Fibroblast of villous mesenchyme (primary cell): ENCODE results near the gene WNT4. TPM values are rescaled to one million over a fixed set of nuclear protein-coding genes. Genes with fewer than 3 reads are reported as not detected.

Experiments used
- DNase-seq: peaks from one replicate; pipeline ENCODE4 v3.0.0-alpha.2; 2010; ENCODE audit warnings: low read depth
- H3K4me3 ChIP-seq: 2 replicates; pipeline ENCODE4 v1.5.1; 2011; ENCODE audit warnings: low read depth, mild to moderate bottlenecking, low read length
- total RNA-seq: library from RNA; depleted of rRNA; stranded (reverse); fragments of >200 nt; gene quantifications from 2 replicates; pipeline ENCODE4 v1.2.3, GENCODE V29; 2012
- TF ChIP-seq, protein P1 (sequence below): IDR thresholded peaks from 2 replicates; pipeline ENCODE4 v1.5.1; 2012; ENCODE audit warnings: low read depth, mild to moderate bottlenecking, low read length; ENCODE audit not compliant: insufficient read depth

WNT4 gene
- total RNA-seq, 1 donor, result 0.43 TPM

- DNase-seq, result no peak
- H3K4me3 ChIP-seq, result no peak overlapping the region
- TF ChIP-seq, protein P1, sequence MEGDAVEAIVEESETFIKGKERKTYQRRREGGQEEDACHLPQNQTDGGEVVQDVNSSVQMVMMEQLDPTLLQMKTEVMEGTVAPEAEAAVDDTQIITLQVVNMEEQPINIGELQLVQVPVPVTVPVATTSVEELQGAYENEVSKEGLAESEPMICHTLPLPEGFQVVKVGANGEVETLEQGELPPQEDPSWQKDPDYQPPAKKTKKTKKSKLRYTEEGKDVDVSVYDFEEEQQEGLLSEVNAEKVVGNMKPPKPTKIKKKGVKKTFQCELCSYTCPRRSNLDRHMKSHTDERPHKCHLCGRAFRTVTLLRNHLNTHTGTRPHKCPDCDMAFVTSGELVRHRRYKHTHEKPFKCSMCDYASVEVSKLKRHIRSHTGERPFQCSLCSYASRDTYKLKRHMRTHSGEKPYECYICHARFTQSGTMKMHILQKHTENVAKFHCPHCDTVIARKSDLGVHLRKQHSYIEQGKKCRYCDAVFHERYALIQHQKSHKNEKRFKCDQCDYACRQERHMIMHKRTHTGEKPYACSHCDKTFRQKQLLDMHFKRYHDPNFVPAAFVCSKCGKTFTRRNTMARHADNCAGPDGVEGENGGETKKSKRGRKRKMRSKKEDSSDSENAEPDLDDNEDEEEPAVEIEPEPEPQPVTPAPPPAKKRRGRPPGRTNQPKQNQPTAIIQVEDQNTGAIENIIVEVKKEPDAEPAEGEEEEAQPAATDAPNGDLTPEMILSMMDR, result no peak
These were observed 43.4 kb upstream of the WNT4 start for GRCh38 chr1:22186311-22186710.

- TF ChIP-seq, protein P1, result no peak
- no peak for DNase-seq
- no peak overlapping the region for H3K4me3 ChIP-seq
These were observed 42.2 kb upstream of the WNT4 start for GRCh38 chr1:22184892-22185612.

DNA sequence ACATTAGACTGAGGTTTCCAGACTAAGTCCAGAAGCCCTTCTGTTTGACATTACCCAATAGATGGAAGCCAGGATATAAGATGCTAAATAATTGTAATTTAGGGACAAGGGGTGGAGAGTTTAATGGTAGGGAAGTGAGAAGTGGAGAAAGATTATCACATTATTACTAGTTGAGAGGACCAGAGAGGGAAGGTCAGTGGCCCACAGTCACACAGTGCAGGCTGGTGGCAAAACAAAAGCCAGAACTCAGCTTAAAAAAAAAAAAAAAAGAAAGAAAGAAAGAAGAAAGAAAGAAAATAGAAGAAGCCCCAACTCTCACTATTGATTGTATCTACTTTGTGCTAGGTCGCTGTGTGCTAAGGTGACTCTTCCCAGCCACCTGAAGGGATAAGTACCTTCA lies 41.6 kb upstream of the WNT4 start:
- no peak for DNase-seq
- TF ChIP-seq, protein P1, result no peak
- H3K4me3 ChIP-seq, result no peak overlapping the region

DNA sequence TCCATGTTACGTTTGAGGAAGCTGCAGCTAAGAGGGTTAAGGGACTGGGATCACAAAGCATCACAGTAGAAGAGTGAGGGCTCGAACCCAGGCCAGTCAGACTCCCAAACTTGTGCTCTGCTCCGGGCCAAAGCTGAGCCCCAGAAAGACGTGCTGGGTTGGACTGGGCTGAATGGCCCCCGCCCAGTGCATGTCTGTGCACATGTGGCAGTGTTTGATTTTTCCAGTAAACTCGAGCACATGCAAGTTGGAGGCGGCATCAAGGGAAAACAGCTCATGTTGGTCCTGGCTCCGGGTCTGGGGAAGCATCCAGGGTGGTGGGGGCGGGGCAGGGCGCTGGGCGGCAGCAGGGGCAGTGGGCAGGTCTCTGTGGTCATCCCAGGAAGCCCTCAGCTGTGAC lies 39.8 kb upstream of the WNT4 start:
- TF ChIP-seq, protein P1, result no peak
- no peak overlapping the region for H3K4me3 ChIP-seq
- DNase-seq, result no peak

DNA sequence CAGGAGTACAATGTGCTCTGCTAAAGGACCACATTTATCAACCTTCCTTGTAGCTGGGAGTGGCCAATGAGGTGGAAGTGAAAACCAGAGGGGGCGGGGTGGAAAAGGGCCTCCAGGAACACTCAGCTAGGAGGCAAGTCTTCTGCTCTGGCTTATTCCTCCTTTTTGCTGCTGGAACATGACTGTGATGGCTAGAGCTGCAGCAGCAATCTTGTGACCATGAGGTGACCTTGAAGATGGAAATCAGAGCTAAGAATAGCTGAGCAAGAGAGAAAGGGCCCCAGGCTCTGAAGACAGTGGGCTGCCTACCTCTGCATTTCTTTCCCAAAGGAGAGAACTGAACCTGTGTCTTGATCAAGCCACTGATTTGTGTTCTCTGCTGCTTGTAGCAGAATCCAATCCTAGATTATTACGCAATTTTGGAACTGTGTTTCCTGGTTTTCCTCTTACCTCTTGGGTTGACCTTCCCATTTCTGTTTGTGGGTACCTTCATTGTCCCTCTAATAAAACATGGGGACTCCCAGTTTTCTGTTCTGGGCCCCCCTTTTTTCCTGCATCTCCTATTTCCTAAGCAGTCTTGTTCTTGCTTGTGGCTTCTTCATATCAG lies 36.4 kb upstream of the WNT4 start:
- TF ChIP-seq, protein P1, result no peak
- no peak for DNase-seq
- H3K4me3 ChIP-seq, result no peak overlapping the region

GRCh38 chr1:22177354-22178003 lies 34.6 kb upstream of the WNT4 start:
- H3K4me3 ChIP-seq, result no peak overlapping the region
- DNase-seq, result no peak
- TF ChIP-seq, protein P1, result no peak

DNA sequence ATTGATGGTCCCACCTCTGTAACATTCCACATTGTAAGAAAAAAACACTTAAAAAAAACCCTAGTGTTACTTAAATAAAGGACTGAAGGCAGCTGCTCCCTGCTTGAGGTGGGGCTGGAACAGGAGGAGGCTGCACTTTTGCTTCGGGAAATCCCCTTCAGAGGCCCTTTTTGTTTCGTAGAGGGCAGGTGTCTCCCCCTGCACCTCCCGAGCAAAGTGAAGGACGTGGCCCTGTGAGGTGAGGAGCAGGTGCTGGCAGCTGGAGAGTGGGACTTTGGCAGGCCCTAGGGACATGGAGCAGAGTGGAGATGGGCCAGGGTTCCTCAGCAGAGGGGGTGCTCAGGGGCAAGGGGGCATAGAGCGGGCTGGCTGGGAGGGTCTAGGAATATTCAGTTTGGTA lies 33.4 kb upstream of the WNT4 start:
- TF ChIP-seq, protein P1, result no peak
- H3K4me3 ChIP-seq, result no peak overlapping the region
- no peak for DNase-seq
